OCI-LY7 (cell line): ENCODE results near the gene TXNDC2. TPM values are rescaled to one million over a fixed set of nuclear protein-coding genes. Genes with fewer than 3 reads are reported as not detected.
"Not testable (repeated sequence)": the region's sequence is repeated elsewhere in the genome, so short reads cannot be mapped to it uniquely, and the experiment has no call there.

Experiments used
- BruUV-seq: library from RNA; stranded (reverse); fragments of 400-500 nt; replicated peaks from 2 replicates; lab custom pipeline; 2021; lab: Mats Ljungman, UMichigan
- CTCF ChIA-PET: fragments of 300-600 bp; sonication (Branson Sonifier 250); formaldehyde crosslinking; loops from one replicate; lab custom pipeline; 2022; ENCODE audit warnings: antibody characterized with exemption; ENCODE audit not compliant: unreplicated experiment; lab: Charles Lee
- POLR2A ChIA-PET: fragments of 300-600 bp; sonication (Branson Sonifier 250); formaldehyde crosslinking; loops from one replicate; lab custom pipeline; 2022; ENCODE audit warnings: antibody characterized with exemption; lab: Charles Lee
- DNase-seq: peaks from one replicate; pipeline ENCODE4 v3.0.0-alpha.2; 2015; ENCODE audit warnings: low spot score
- H2AFZ ChIP-seq: fragments of 200-600 bp; sonication (generic), shearing (Covaris generic); 2 replicates; pipeline ENCODE4 v1.6.1; 2014; ENCODE audit warnings: mild to moderate bottlenecking, antibody characterized with exemption, low read length, moderate library complexity
- H3K27ac ChIP-seq: fragments of 200-600 bp; sonication (generic); 2 replicates; pipeline ENCODE4 v1.5.1; 2014; ENCODE audit warnings: mixed run types, low read depth, mild to moderate bottlenecking, moderate library complexity, low read length, inconsistent platforms; ENCODE audit not compliant: poor library complexity, severe bottlenecking
- H3K36me3 ChIP-seq: fragments of 200-600 bp; sonication (generic); 2 replicates; pipeline ENCODE4 v1.6.1; 2014; ENCODE audit warnings: mild to moderate bottlenecking, antibody characterized with exemption, low read length, moderate library complexity, mixed read lengths; ENCODE audit not compliant: insufficient read depth
- H3K4me1 ChIP-seq: fragments of 200-600 bp; sonication (generic); 2 replicates; pipeline ENCODE4 v1.5.1; 2014; ENCODE audit warnings: mild to moderate bottlenecking, low read length; ENCODE audit not compliant: insufficient read depth, poor library complexity, severe bottlenecking
- H3K4me2 ChIP-seq: fragments of 200-600 bp; sonication (generic); 2 replicates; pipeline ENCODE4 v1.6.1; 2014; ENCODE audit warnings: mild to moderate bottlenecking, low read length
- H3K4me3 ChIP-seq: fragments of 200-600 bp; sonication (generic); 2 replicates; pipeline ENCODE4 v1.5.1; 2014; ENCODE audit warnings: mild to moderate bottlenecking, low read depth, low read length; ENCODE audit not compliant: poor library complexity, severe bottlenecking
- H3K79me2 ChIP-seq: fragments of 200-600 bp; sonication (generic); 2 replicates; pipeline ENCODE4 v1.6.1; 2016; ENCODE audit warnings: low read depth, mild to moderate bottlenecking, low read length, moderate library complexity, mixed read lengths; ENCODE audit not compliant: insufficient read depth
- H3K9me2 ChIP-seq: fragments of 200-600 bp; sonication (generic); 2 replicates; pipeline ENCODE4 v1.6.1; 2016; ENCODE audit warnings: mild to moderate bottlenecking, low read length, mixed read lengths; ENCODE audit not compliant: insufficient read depth
- H3K9me3 ChIP-seq: fragments of 200-600 bp; sonication (generic); 2 replicates; pipeline ENCODE4 v1.6.1; 2014; ENCODE audit warnings: mild to moderate bottlenecking, mixed run types, low read length, mixed read lengths
- H4K20me1 ChIP-seq: fragments of 200-600 bp; sonication (generic); 2 replicates; pipeline ENCODE4 v1.6.1; 2014; ENCODE audit warnings: mild to moderate bottlenecking, antibody characterized with exemption, low read length, moderate library complexity, mixed read lengths; ENCODE audit not compliant: insufficient read depth
- EZH2phosphoT487 ChIP-seq: fragments of 200-600 bp; sonication (generic); IDR thresholded peaks from 2 replicates; pipeline ENCODE4 v1.6.1; 2018; ENCODE audit warnings: low read depth, borderline replicate concordance, mild to moderate bottlenecking, mixed run types, antibody characterized with exemption, low read length, moderate library complexity, mixed read lengths
- intact Hi-C: fragments of 100-400 bp; cut with micrococcal nuclease; formaldehyde crosslinking; loops from one replicate; pipeline ENCODE4 v1.10.0; 2022; ENCODE audit not compliant: unreplicated experiment
- total RNA-seq, 2 experiments: library from RNA; depleted of rRNA in 1 of 2; stranded (reverse); fragments of >200 nt in 1 of 2; shearing (Covaris generic) in 1 of 2; gene quantifications; 2 replicates each; pipeline ENCODE4 v1.2.3, GENCODE V29; 2014 to 2022
- TF ChIP-seq, protein P1 (sequence below): fragments of 200-600 bp; sonication (generic); conservative IDR thresholded peaks from 2 replicates; pipeline ENCODE4 v1.5.1; 2014; ENCODE audit warnings: mild to moderate bottlenecking, antibody characterized with exemption, low read length, moderate library complexity, mixed read lengths

TXNDC2 gene
- total RNA-seq, 2 experiments from 2014 or later, result not detected

- CTCF ChIA-PET, result no interaction called here
Observed at GRCh38 chr18:9890196-9890595, 4.4 kb downstream of the TXNDC2 start.

GRCh38 chr18:9890957-9891356, 5.2 kb downstream of the TXNDC2 start:
- no peak for DNase-seq
- Histone ChIP-seq H3K9me3 (no peaks in the 10 kb centered on the region), H3K4me3 (no peak overlapping the region), H3K4me2 (no peak overlapping the region), H3K4me1 (no peaks in the 10 kb centered on the region), H4K20me1 (no peaks in the 10 kb centered on the region), H3K27ac (no peak overlapping the region), H3K36me3 (no peaks in the 10 kb centered on the region), H3K9me2 (no peaks in the 10 kb centered on the region), H2AFZ (no peak overlapping the region), H3K79me2 (no peaks in the 10 kb centered on the region)
- TF ChIP-seq EZH2phosphoT487, result no peak
- TF ChIP-seq, protein P1, sequence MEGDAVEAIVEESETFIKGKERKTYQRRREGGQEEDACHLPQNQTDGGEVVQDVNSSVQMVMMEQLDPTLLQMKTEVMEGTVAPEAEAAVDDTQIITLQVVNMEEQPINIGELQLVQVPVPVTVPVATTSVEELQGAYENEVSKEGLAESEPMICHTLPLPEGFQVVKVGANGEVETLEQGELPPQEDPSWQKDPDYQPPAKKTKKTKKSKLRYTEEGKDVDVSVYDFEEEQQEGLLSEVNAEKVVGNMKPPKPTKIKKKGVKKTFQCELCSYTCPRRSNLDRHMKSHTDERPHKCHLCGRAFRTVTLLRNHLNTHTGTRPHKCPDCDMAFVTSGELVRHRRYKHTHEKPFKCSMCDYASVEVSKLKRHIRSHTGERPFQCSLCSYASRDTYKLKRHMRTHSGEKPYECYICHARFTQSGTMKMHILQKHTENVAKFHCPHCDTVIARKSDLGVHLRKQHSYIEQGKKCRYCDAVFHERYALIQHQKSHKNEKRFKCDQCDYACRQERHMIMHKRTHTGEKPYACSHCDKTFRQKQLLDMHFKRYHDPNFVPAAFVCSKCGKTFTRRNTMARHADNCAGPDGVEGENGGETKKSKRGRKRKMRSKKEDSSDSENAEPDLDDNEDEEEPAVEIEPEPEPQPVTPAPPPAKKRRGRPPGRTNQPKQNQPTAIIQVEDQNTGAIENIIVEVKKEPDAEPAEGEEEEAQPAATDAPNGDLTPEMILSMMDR, result no peak
- ChIA-PET POLR2A (no interaction called here), CTCF (no interaction called here)
- BruUV-seq, result no TSS peak
- intact Hi-C loops, result no loop called here

More at GRCh38 chr18:9890196-9890595, 4.4 kb downstream of the TXNDC2 start:
- no peak overlapping the region for H3K4me3 ChIP-seq
- H3K9me3 ChIP-seq, result no peaks in the 10 kb centered on the region
- no peaks in the 10 kb centered on the region for H3K36me3 ChIP-seq
- no peak overlapping the region for H3K4me2 ChIP-seq
- POLR2A ChIA-PET, result no interaction called here
- no peak overlapping the region for H3K27ac ChIP-seq
- H3K9me2 ChIP-seq, result no peaks in the 10 kb centered on the region
- intact Hi-C loops, result no loop called here
- BruUV-seq, result no TSS peak
- no peak for TF ChIP-seq EZH2phosphoT487
- TF ChIP-seq, protein P1, result no peak
- H3K4me1 ChIP-seq, result no peaks in the 10 kb centered on the region
- no peaks in the 10 kb centered on the region for H3K79me2 ChIP-seq
- no peak overlapping the region for H2AFZ ChIP-seq
- no peaks in the 10 kb centered on the region for H4K20me1 ChIP-seq
- DNase-seq, result no peak

DNA sequence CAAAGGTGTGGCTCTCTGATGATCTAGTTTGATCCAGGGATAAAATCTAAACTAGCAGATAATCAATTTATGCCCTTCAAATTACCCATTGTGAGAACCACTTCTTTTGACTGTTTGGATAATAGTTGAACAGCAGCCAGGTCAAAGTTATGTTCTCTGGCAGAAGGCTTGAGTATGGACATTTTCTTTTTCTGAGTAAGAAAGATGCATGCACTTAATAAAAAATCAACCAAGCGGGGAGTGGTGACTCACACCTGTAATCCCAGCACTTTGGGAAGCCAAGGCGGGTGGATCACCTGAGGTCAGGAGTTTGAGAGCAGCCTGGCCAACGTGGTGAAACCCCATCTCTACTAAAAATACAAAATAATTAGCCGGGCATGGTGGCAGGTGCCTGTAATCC, 5.7 kb downstream of the TXNDC2 start:
- POLR2A ChIA-PET, H3K4me2 ChIP-seq: not testable (repeated sequence)

More for the DNA sequence above, 5.7 kb downstream of the TXNDC2 start:
- CTCF ChIA-PET, H3K4me1 ChIP-seq, H3K79me2 ChIP-seq, H3K9me3 ChIP-seq, H2AFZ ChIP-seq, H3K36me3 ChIP-seq, intact Hi-C loops, H3K9me2 ChIP-seq, H3K27ac ChIP-seq, H3K4me3 ChIP-seq, BruUV-seq, DNase-seq, H4K20me1 ChIP-seq: not testable (repeated sequence)
